EL (cell line): ENCODE results near the gene ERC1.
"Not testable (repeated sequence)": the region's sequence is repeated elsewhere in the genome, so short reads cannot be mapped to it uniquely, and the experiment has no call there.

Experiments used
- DNase-seq: peaks from one replicate; pipeline ENCODE4 v3.0.0-alpha.2; 2016

ERC1 gene

DNA sequence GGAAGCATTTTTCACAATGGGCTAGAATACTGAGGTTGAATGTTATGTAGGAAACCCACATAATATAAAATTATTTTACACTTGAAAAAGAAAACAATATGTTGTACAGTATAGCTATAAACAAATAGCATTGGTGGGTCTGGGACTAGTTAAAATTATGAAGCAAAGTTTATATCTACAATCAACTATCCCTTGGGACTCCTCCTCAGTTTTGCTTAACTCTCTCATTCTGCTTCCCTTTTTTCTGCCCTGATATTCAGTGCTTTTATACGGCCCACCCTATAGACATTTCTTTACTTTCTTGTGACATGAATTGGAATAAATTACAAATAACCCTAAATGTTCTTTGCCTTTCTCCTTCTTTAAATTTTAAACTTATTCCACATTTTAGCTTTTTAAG, 302.9 kb downstream of the ERC1 start:
- no peak for DNase-seq

- peak; percentile 65 for DNase-seq
Measured at GRCh38 chr12:1297206-1297605, 306.2 kb downstream of the ERC1 start.

DNA sequence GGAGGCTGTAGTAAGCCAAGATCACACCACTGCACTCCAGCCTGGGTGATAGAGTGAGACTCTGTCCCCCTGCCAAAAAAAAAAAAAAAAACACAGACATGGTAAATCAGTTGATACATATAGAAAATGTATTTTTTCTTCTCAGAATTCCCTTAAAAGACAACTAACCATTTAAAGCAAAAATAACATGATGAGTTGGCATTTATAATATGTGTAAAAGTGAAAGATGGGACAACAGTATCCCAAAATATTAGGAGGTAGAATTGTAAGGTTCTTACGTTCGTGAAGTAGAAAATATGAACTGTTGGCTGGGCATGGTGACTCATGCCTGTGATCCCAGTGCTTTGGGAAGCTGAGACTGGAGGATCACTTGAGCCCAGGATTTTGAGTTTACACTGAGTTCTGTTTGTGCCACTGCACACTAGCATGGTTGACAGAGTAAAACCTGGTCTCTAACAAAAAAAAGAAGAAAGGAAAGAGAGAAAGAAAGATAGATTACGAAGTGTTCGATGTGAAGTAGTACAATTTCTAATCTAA, 306.7 kb downstream of the ERC1 start:
- peak; percentile 9 for DNase-seq

- no peak for DNase-seq
Measured at GRCh38 chr12:1300460-1300859, 309.4 kb downstream of the ERC1 start.

- DNase-seq, result no peak
Measured at GRCh38 chr12:1302201-1302870, 311.3 kb downstream of the ERC1 start.

- no peak for DNase-seq
Measured at GRCh38 chr12:1305063-1305434, 314.0 kb downstream of the ERC1 start.

DNA sequence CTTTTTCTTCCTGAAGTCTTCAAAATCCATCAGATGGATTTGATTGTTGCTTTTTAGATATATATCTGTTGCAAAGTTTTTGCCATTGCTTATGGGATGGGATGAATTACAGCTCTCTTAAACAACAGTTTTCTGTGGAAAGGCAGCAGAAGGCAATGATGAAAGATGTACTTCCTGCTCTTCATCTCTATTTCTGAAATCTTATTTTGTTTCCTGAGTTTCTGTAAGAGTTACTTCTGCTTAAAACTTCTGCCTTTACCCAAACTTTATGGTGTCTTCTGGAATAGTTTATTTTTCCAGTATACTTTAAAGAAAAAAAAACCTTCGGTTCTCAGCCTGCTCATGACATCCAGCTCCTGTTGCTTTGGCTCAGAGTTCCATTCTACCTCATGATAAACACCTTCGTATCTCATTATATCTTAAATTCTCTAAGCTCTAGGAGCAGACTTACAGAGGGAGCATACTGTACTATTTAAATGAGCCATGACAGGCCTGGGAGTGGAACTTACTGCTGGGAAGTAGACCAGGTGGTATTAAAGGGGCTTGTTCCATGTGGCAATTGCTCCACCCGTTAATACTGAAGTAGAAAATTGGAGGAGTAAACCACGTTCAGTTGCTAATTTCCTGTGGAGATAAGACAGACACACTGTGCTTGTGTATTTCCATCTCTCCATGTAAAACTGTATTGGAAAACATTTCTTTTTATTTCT, 314.9 kb downstream of the ERC1 start:
- no peak for DNase-seq

- no peak for DNase-seq
Measured at GRCh38 chr12:1306817-1307216, 315.8 kb downstream of the ERC1 start.

DNA sequence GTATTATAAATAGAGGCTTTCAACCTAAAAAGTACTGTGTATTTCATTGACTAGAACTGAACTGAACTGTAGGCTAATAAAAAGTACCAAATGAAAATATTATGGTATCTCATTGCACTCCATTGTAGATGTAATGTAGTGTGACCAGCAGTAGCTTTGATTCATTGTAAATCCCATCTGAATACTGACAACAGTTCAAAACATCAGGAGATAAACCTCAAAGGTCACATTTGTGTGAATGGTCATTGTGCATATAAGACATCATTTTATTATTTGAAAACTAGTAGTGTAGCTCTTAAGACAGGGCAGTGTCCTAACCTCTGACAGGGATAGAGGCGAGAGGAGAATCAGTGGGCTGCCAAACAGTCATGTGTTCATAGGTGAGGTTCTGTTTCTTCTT, 316.8 kb downstream of the ERC1 start:
- no peak for DNase-seq

- no peak for DNase-seq
Measured at GRCh38 chr12:1309613-1310012, 318.6 kb downstream of the ERC1 start.

- no peak for DNase-seq
Measured at GRCh38 chr12:1310653-1311052, 319.6 kb downstream of the ERC1 start.

DNA sequence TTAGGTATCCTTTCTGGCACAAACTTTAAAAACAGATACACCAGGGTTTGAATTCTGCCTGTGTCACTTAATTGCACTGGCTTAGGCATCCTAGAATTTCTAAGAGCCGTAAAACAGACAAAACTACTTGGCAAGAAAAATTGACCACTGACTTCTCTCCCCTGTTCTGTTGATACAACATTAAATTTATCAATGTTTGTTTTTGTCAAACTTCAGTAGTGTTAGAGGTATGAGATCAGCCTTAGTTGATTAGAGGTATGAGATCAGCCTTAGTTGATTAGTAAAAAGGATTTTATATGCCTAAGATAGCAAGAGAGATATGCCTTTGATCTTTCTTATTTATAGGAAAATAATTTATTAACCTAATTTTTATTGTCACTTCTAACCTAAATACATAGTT, 320.1 kb downstream of the ERC1 start:
- DNase-seq, result no peak

DNA sequence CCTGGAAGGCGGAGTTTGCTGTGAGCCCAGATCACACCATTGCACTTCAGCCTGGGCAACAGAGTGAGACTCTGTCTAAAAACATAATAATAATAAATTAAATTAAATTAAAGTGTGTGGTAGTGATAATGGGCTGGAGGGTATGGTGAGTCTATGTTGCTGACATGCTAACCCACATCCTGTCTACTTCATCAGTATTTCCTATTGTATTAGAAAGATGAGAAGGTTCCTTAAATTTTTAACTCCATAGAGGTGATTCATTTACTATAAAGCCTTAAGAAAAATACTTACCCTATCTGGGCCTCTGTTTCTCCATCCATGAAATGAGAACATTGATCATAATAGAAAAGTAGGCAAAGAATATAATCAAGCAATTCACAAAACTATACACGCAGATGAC, 322.9 kb downstream of the ERC1 start:
- DNase-seq, result peak; percentile 24

DNA sequence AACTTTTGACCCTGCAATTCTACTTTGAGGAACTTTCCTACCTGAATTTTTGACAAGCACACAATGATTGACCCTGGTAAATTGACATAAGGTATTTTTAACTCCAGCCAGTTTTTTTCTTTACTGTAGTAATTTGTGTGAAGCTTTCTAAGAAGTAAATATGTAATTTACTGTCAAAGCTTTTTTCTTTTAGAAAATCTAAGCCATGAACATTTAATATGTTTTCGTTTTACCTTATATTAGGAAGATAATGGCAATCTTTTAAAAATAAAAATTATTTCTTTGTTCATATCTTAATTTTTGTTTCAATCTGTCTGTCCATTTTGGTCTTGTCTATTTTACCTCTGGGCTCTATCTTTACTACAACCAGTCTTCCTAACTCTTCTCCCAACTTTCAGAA, 323.5 kb downstream of the ERC1 start:
- DNase-seq, result no peak

GRCh38 chr12:1316991-1317390, 326.0 kb downstream of the ERC1 start:
- DNase-seq, result not testable (repeated sequence)

- peak; percentile 48 for DNase-seq
Measured at GRCh38 chr12:1318327-1319031, 327.5 kb downstream of the ERC1 start.

- DNase-seq, result peak; percentile 44
Measured at GRCh38 chr12:1319212-1319611, 328.2 kb downstream of the ERC1 start.

- no peak for DNase-seq
Measured at GRCh38 chr12:1320021-1320420, 329.0 kb downstream of the ERC1 start.

GRCh38 chr12:1322821-1323220, 331.8 kb downstream of the ERC1 start:
- no peak for DNase-seq

- no peak for DNase-seq
Measured at GRCh38 chr12:1324099-1324498, 333.1 kb downstream of the ERC1 start.

GRCh38 chr12:1324910-1325309, 333.9 kb downstream of the ERC1 start:
- DNase-seq, result no peak

DNA sequence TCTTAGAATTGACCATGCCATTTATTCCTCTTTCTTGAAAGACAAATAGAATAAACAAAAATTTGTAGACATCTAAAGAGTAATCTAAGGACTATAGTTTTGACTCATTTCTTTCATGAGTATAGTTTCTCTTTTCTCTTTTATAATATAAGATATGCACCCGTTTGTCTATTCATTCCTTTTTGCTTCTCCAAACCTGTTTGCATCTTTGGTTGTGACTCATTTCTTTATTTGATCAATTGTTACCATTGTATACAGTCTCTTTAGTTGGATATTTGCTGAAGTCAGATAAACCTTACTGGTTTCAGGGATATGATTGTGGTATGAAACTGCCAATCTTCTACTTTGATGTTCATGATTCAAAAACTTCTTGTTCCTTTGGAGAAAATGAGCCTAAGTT, 334.6 kb downstream of the ERC1 start:
- DNase-seq, result no peak

- DNase-seq, result no peak
Measured at GRCh38 chr12:1326258-1326657, 335.2 kb downstream of the ERC1 start.

DNA sequence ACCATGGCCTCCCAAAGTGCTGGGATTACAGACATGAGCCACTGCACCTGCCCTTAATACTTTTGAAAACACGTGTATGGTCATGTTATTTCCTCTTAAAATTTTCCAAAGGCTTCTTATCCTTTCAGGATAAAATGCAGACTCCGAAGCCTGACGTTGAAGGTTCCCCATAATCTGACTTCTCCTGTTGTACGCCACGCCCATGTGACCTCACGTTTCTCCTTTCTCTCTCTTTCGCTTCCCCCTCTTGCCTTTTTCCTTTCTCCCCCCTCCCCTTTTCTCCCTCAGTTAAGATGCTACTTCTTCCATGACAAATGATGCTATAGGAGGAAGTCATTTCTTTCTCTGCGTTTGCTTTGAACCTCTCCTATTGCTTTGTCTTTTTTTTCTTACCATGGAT, 337.4 kb downstream of the ERC1 start:
- DNase-seq, result no peak
